HG02678 (cell line): ENCODE measurements around the gene PRMT9.
A peak's percentile ranks its signal among the peaks of the same experiment; 100 is the strongest.

Experiments
- ATAC-seq: cut with Tn5 transposase; IDR thresholded peaks from one replicate; pipeline ENCODE4 v1.9.1; 2021; ENCODE audit warnings: mild to moderate bottlenecking, moderate library complexity; ENCODE audit not compliant: unreplicated experiment

Gene PRMT9

DNA sequence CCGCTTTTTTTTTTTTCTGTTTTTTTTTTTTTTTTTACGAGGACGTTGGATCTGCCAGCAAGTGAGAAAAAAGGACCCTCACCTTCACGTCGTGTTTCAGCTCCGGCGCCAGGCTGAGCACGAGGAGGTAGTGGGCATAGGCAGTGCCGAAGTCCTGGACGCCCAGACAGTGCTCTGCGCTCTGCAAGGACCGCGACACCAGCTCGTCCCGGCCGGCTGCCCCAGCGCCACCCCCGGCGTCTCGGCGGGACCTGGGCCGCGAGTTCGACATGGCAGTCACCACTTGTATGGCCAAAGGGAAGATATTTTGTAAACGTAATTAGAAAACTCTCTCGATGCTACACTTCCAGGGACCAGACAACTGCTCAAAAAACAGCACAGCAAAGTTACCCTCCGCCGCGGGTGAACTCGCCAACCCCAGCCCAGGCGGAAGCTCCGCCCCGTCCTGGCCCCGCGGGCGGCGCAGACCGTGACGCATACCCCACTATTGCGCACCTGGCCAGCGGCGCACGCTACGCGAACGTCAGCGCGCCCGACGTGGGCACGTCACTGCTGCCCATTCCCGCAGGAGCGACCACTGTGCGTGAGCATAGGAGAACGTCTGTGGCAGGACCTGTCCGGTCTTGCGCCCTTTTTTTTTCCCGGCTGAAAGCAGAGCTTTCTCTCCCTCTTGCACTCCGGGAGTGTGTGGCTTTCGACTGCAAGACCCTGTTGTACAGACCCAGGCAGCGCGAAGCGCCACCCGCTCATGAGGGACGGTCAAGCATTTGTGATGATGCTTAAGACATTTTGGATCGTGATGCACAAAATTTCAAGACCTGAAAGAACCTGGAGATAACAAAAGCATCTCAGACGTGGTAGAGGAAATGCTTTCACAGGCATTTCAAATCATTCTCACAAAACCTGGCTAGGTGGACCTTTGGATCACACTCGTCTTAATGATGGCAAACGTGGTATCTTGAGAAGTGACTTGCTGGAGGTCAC, at the start of gene PRMT9:
Gene PRMT9, minus strand, starts transcription at position 447 of the 984 bp plus-strand sequence. Its CDS starts 176 bp downstream, at position 271.
- ATAC-seq, result peak; percentile 99

DNA sequence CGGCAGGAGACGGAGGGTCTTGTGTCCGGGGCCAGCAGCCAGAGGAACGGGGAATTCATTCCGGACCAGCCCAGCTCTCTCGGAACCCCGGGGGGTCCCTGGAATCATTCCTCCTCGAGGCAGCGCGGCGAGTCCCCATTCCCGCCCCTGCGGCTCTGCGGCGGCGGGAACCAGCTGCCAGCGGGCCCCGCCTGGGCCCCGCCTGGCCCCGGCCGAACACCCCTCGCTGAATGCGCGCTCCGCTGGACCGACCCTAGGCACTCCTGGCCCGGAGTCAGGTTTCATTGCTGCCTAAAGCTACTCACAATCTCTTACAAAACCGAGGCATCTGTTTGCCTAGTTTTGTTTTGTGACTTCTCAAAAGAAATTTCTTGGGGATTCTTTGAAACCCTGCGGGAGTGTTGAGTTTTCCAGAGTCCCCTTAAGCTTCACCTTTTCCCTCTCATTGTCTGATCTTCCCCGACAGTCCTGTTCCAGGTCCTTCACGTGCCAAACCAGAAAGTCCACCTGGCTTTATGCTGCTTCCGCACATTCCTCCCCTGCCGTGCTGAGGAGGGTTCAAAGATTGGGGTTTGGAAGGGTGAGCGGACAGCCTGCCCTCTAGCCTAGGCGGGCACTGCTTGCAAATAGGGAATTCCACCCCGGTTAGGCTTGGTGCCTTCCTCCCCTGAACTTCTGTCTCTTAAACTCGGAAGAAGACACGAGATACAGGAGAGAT, 48.7 kb upstream of the PRMT9 start:
- peak; percentile 26 for ATAC-seq

DNA sequence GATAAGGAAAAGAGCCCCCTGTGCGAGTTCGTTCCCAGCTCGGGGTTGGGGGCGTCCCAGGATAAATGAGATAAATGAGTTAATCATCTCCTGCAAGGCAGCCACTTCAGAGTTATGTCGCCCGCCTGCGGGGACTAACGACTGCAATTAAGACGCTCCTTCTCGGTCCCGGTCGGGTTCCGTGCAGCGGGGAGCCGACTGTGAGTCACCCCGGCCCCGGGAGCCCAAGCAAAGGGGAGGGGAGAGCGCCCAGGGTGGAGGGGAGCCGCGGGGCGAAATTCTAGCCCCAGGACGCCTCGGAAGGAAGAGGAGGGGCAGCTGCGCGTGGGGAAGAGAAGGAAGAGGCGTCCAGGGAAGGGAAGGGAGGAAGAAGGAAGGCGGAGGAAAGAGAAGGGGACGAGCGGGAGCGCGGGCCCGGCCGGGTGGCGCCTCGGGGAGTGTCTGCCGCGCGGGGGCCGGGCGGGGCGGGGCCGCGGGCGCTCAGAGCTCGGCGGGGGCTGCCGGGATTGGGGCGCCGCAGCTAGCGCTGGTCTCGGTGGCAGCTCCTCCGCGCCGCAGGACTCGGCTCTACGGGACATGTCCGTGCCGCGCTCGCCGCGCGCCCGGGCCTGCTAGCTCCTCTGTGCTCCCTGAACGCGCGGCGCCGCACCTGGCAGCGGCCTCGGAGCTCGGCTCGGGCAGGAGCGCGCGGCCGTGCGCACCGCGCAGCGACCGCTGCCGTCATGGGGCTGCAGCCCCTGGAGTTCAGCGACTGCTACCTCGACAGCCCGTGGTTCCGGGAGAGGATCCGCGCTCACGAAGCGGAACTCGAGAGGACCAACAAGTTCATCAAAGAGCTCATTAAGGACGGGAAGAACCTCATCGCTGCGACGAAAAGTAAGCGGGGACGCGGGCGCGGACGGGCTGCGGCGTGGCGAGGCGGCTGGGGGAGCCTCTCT, 47.9 kb upstream of the PRMT9 start, which contains the start of gene ARHGAP10:
Gene ARHGAP10, plus strand, starts transcription at position 509 of the 938 bp plus-strand sequence. Its CDS starts 214 bp downstream, at position 723.
- ATAC-seq, result peak; percentile 65

DNA sequence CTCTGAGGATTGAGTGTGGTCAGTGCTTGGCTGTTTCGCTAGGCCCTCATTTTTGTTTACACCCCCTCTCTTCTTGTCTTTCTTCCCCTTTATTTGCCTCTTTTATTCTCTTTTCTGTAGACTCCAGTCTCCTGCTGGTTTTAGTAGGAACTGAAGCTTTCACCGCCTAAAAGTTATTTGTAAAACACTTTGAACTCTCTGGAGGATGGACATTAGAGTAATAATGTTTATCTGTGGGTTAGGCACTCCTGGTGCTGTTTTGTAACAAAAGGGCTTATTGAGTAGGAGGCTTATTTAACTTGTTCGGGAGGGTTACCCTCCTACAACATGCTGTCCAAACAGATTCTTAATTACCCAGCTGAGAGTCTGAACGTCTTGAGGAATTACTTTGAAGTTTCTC, 46.4 kb upstream of the PRMT9 start:
- no peak for ATAC-seq

DNA sequence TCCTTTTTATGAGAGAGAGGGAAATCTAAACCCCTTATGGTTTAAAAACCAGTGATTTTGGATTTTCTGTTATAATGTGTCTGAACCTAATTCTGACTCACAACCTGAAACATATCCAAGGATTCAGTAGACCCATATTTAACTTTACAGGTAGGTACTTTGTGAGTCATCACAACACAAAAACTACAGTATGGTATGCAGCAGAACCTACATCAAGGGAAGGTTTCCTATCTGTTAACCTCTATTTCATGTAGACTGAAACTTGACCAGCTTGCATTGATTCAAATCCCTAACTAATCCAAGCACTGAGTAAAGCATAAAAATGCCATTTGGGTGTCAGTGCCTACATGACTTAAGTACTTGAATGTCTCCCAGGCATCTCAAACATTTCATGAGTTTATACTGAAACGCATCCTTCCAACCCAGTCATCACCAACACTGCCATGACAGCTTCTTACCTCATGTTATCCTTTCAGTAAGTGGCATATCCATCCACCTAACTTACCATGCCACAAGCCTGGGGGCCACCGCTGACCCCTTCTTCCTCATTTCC, 43.6 kb upstream of the PRMT9 start:
- ATAC-seq, result no peak

DNA sequence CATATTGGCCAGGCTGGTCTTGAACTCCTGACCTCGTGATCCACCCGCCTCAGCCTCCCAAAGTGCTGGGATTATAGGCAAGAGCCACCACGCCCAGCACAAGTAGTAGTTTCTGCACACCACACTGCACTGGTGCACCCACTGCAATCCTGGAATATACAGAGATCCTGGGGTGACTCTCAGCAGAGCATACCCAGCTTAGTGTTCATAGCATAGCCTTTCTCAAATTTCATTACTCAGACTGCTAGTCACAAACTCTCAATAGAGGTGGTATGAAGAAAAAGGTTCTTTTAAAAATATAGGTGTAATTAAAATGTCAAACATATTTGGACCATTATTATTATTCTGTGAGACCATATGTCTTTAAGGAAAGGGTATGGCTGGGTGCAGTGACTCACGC, 41.7 kb upstream of the PRMT9 start:
- ATAC-seq, result no peak

DNA sequence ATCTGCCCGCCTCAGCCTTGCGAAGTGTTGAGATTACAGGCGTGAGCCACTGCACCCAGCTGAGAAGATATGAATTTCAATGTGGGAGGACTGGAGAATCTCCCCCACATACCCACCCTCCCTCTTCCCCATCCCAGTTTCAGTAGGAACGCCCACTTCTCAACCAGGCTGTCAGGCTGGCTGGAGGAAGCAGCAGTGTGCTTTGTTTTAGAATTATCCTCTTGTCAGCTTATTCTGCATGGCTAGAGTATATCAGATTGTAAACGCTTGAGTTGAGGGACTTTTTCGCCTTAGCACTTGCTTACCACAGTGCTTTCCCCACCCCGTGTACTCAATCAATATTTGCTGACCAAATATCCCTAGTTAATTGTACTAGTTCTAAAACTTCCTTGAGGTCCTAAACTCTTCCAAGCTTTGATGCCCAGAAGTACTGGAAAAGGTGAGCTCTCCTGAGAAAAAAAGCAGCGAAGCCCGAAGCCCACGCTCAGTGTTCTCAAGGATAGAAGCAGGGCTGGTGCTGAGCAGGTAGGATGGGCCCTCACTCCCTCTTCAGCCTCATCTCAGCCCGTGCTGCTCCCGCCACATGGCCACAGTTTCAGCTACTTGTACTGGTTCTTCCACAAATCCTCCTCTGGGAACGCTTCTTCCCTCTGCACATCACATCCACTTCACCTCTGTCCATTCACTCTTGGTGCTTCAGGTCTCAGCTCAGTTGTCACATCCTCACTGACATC, 40.7 kb upstream of the PRMT9 start:
- no peak for ATAC-seq

DNA sequence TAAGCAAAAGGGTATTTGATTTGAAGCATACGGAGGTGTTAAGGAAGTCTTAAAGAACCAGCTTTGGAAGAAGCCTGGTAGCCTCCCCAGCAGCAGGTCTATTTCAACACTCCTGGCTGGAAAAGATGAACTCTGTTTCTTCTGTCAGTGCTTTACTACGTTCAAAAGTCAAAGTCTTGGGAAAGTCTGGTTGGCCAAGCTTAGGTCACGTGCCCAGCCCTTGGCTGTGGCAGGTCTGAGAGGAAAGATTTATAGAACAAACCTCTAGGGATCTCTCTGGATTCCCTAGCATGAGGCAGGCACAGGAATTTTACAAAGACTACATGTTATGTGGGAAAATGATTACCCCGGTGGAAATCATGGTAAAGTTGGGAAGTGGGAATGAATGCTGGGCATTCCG, 39.4 kb upstream of the PRMT9 start:
- no peak for ATAC-seq

DNA sequence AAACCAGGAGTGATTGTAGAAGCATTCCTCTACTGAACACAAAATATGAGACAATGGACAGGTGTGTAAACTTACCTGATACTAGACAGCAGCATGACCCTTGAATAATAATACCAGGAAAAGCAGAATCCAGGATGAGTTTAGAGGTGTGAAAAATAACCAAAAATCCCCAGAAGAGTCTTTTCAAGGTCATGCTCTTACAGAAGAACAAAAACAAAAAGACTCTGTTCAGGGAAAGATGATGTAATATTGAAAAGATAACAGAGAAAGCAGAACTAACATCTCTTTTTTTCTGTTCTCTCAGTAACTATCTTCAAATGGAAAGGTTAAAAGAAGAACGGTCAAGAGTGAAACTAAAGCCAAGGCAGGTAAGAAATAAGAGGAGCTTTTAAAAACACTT, 33.9 kb upstream of the PRMT9 start:
- peak; percentile 89 for ATAC-seq

DNA sequence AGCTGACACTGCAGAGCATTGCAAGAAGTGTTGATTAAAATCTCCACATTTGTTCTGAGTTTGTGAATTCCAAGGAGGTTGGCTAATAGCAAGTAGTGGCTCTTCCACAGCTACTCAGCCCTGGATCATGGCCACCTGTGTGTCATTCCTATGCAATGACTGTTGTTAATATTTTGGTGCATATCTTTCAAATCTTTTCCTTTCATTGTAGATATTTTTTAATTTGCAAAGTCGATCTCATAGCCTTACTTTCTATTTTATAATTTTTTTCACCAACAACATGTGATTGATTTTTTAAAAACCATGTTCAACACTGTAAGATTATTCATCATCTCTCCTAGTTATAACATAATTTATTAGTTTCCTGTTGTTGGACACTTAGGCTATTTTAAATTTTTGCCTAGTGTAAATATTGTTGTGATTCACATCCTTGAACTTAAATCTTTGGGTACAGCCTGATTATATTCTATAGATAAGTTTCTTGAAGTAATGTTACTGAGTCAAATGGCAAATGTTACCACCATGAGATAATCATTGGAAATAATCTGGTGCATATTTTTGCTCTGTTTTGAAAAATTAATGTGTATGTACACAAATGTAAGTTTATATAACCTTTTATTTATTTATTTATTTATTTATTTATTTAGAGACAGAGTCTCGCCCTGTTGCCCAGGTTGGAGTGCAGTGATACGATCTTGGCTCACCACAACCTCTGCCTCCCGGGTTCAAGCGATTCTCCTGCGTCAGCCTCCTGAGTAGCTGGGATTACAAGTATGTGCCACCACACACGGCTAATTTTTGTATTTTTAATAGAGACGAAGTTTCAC, 30.8 kb upstream of the PRMT9 start:
- ATAC-seq, result no peak

DNA sequence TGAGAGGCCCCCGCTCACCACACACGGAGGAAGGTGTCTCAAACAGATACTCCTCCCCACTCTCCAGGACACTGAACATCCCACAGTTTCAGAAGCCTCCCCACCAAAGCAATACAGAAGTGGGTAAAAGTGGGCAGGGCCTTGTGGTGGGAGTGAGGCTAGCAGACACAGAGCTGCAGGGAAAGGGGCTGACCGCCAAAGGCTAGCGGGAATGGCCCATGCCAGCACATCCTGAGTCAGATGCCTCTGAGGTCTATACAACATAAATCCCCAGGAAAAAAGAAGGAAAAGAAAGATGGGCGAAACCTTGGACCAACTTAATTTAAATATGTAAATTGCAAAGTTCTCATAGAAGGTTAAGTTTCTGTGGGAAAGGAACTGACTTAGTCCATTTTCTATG, 26.0 kb upstream of the PRMT9 start:
- no peak for ATAC-seq

DNA sequence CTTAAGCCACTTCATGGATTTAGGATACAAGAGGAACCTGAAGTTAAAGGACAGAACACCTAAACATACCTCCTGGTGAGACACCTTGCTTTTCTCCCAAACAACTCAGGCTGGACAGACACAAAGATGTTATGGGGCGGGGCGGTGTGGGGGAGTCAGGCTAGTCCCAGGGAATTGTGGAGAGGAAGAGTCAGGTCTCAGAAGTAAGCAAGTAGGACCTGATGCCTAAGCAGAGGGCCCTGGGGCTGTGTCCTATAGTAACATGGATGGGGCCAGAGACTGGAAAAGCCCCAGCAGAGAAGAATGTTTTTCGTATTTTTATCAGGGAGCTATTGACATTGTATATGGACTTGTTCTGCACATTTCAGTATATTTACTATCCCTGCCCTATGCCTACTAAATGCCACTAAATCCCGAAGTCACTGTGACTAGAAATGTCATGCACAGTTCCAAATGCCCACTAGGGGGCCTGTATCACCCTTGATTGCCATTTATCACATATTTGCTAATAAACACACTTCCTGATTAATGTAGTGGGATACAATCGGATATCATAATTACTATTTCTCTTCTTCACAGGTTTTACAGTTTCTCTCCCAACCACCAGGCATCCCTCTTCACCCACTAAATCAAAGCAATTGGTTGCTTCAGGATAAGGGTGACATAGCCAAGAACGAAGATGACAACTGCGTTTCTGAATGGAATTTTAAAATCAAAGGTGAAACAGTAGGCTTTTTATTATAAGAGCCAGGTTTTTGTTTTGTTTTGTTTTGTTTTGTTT, 24.1 kb upstream of the PRMT9 start:
- peak; percentile 70 for ATAC-seq

DNA sequence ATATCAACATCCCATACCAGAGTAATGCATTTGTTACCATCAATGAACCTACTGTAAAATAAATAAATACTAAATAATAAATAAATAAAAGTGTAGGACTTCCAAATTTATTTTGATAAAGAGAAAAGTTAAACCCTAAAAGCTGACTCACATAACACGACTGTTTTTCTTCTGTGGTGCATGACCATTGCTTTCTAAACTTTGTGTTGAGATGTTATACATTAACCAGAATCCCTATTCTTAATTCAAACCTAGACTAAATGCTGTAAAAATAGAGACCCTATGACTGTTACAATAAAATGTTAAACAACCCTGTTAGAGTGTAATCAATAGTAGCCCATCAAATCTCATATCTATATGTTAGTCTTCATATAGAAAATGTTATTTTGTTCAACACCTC, 20.9 kb upstream of the PRMT9 start:
- no peak for ATAC-seq

DNA sequence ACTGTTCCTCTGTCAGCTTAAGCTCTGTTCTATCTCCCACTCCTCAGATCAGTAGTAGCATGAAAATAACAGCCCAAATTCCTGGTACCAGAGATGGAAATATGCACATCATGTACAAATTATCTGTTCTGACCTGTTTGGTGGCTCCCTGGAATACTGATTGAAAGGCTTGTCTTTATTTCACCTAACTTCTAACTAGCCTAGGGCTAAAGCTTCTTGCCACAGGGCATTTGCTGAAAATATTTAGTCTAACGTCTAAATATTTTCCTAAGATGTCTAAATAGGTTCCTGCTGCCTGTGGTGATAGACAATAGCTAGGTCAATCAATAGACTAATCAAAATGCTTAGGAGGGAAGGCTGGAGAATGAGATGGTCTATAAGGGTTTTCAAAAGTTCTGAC, 12.9 kb upstream of the PRMT9 start:
- ATAC-seq, result no peak

DNA sequence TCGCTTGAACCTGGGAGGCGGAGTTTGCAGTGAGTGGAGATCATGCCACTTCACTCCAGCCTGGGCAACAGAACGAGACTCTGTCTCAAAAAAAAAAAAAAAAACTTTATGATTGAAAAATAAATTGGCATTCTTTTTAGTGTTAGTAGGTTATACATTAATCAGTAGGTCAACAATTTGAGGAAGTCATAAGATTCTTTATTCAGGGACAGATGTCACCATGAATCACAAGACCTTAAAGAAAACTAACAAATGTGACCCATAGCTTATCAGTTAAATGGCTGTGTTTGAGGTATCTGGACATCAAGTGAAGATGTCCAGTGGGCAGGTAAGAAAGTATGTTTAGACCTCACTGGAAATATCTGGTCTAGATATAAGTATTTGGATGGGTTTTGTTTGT, 9.3 kb upstream of the PRMT9 start:
- no peak for ATAC-seq

DNA sequence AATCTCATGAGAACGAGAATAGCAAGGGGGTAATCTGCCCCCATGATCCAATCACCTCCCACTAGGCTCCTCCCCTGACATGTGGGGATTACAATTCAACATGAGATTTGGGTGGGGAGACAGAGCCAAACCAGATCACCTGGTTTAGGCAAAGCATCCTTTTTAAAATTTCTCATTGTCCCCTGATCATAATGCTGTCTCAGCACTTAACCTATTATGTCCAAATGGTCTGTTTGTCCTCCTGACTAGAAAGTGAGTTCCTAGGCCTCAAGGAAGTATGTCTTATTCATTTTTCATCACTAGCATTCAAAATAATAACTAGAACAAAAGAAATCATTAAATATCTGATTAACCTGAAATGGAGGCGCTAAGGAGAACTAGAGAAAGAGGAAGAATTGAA, 7.9 kb upstream of the PRMT9 start:
- ATAC-seq, result no peak

DNA sequence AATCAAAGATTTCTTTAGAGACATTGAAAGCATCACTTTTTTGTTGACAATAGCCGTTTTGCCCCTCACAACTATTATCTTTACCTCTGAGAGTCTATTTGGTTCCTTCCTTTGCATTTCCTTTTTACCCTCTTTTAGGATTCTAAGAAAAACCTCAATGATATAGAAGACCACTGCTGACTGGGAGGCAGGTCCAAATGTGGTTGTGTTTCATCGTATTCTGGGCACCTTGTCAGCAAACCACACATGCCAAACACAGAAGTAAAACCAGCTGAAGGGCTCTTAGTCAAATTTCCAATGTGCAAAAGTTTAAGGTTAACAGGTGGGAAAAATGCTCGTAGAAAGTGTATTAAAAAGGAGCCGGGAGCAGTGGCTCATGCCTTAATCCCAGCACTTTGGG, 5.1 kb upstream of the PRMT9 start:
- ATAC-seq, result no peak

DNA sequence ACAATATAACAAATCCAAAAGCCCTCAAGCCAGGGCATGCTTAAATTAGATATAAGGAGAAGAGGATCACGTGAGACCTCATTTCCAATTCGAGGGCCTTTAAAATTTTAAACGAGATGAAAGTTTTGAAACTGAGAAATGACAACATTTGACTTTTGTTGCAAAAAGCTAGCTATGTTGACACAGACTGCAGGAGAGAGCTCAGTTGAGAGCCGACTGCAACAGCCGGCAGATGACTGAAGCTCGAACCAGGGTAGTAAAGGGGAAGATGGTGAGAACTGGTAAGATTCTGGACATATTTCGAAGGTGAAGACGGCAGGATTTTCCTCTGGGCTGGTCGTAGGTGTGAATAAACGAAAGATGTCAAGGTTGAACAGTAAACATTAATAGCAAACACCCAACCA, 773 bp downstream of the PRMT9 start:
- no peak for ATAC-seq
